Activated CD4-positive, alpha-beta memory T cell treated with anti-CD3 and anti-CD28 coated beads, Interleukin-2, amount 10 ng/mL, durations not matched to agents 7 days and 5 days (primary cell): ENCODE measurements around the gene MBIP. TPM values are rescaled to one million over a fixed set of nuclear protein-coding genes. Genes with fewer than 3 reads are reported as not detected.
"Not testable (repeated sequence)": the region's sequence is repeated elsewhere in the genome, so short reads cannot be mapped to it uniquely, and the experiment has no call there.

Source experiments
- CTCF ChIA-PET: fragments of 350-600 bp; sonication (Branson Sonifier 250); formaldehyde crosslinking; loops from one replicate; lab custom pipeline; 2021; ENCODE audit warnings: antibody characterized with exemption, inconsistent platforms; lab: Charles Lee
- POLR2A ChIA-PET: fragments of 350-600 bp; sonication (Branson Sonifier 250); formaldehyde crosslinking; loops from one replicate; lab custom pipeline; 2021; ENCODE audit warnings: antibody characterized with exemption; lab: Charles Lee
- DNase-seq: peaks from one replicate; pipeline ENCODE4 v3.0.0-alpha.2; 2020
- H3K27ac Mint-ChIP-seq: one replicate; pipeline ENCODE4 v1.8.0; 2021; ENCODE audit warnings: mild to moderate bottlenecking, mixed read lengths
- H3K27me3 Mint-ChIP-seq: one replicate; pipeline ENCODE4 v1.8.0; 2021; ENCODE audit warnings: mixed read lengths
- H3K36me3 Mint-ChIP-seq: one replicate; pipeline ENCODE4 v1.8.0; 2021; ENCODE audit warnings: low read depth, mixed read lengths
- H3K4me1 Mint-ChIP-seq: one replicate; pipeline ENCODE4 v1.8.0; 2021; ENCODE audit warnings: mixed read lengths
- H3K4me3 Mint-ChIP-seq: one replicate; pipeline ENCODE4 v1.8.0; 2021; ENCODE audit warnings: mild to moderate bottlenecking, mixed read lengths
- H3K9me3 Mint-ChIP-seq: one replicate; pipeline ENCODE4 v1.8.0; 2021; ENCODE audit warnings: mixed read lengths
- total RNA-seq, 2 experiments: library from RNA; stranded (reverse); gene quantifications; one replicate each; pipeline ENCODE4 v1.2.3, GENCODE V29; 2021

The MBIP gene
- total RNA-seq, 2 experiments from 2014 or later = 20.2 to 24.6 TPM

GRCh38 chr14:36327573-36327972 is 7.1 kb upstream of the MBIP start:
- H3K36me3 Mint-ChIP-seq, H3K4me3 Mint-ChIP-seq, H3K27ac Mint-ChIP-seq, H3K9me3 Mint-ChIP-seq, POLR2A ChIA-PET, H3K4me1 Mint-ChIP-seq, DNase-seq: not testable (repeated sequence)
- peaks cover 36% of the 10 kb centered on the region for H3K27me3 Mint-ChIP-seq
- CTCF ChIA-PET = interaction anchor here (1.1 kb wide), 1 partner anchor 12 kb away, joined by 3 read pairs; no protein-coding TSS in a partner anchor

GRCh38 chr14:36325853-36326252 is 5.4 kb upstream of the MBIP start:
- ChIA-PET CTCF (no interaction called here), POLR2A (no interaction called here)
- no peak overlapping the region for H3K27ac Mint-ChIP-seq
- no peaks in the 10 kb centered on the region for H3K36me3 Mint-ChIP-seq
- no peak overlapping the region for H3K4me3 Mint-ChIP-seq
- H3K27me3 Mint-ChIP-seq = peaks cover 36% of the 10 kb centered on the region
- DNase-seq = no peak
- H3K4me1 Mint-ChIP-seq = peaks cover 2% of the 10 kb centered on the region
- H3K9me3 Mint-ChIP-seq = no peaks in the 10 kb centered on the region

- POLR2A ChIA-PET = no interaction called here
- Mint-ChIP-seq H3K36me3 (peaks cover 4% of the 10 kb centered on the region), H3K27me3 (peaks cover 37% of the 10 kb centered on the region), H3K4me3 (no peak overlapping the region), H3K9me3 (peaks cover 2% of the 10 kb centered on the region), H3K27ac (no peak overlapping the region), H3K4me1 (peaks cover 7% of the 10 kb centered on the region)
- DNase-seq = no peak
- CTCF ChIA-PET = no interaction called here
Measured at GRCh38 chr14:36324897-36325296, 4.5 kb upstream of the MBIP start.

- CTCF ChIA-PET = interaction anchor here (1.0 to 1.5 kb wide), 3 partner anchors 16 to 250 kb away, joined by 3 to 4 read pairs (median 3); no protein-coding TSS in a partner anchor
Measured at GRCh38 chr14:36320897-36321381, 502 bp upstream of the MBIP start.

GRCh38 chr14:36319899-36320199 is 588 bp downstream of the MBIP start:
- Mint-ChIP-seq H3K36me3 (peaks cover 4% of the 10 kb centered on the region), H3K4me3 (peak overlapping the region; percentile 90), H3K9me3 (peaks cover 2% of the 10 kb centered on the region), H3K27me3 (peaks cover 18% of the 10 kb centered on the region), H3K4me1 (peaks cover 36% of the 10 kb centered on the region), H3K27ac (peak overlapping the region; percentile 87)
- DNase-seq = no peak
- ChIA-PET CTCF (no interaction called here), POLR2A (interaction anchor here (0.8 to 1.7 kb wide), 6 partner anchors 10 to 512 kb away, joined by 3 to 6 read pairs (median 4); no protein-coding TSS in a partner anchor)

More at GRCh38 chr14:36320897-36321381, 502 bp upstream of the MBIP start:
- Mint-ChIP-seq H3K9me3 (peaks cover 2% of the 10 kb centered on the region), H3K27me3 (peaks cover 20% of the 10 kb centered on the region), H3K36me3 (peaks cover 4% of the 10 kb centered on the region), H3K4me1 (peaks cover 30% of the 10 kb centered on the region), H3K4me3 (peak overlapping the region; percentile 90), H3K27ac (peak overlapping the region; percentile 87)
- POLR2A ChIA-PET = interaction anchor here (1.2 to 1.7 kb wide), 5 partner anchors 11 to 494 kb away, joined by 3 to 6 read pairs (median 4); no protein-coding TSS in a partner anchor
- DNase-seq = no peak

- Mint-ChIP-seq H3K4me3 (no peak overlapping the region), H3K27me3 (peaks cover 9% of the 10 kb centered on the region), H3K4me1 (peaks cover 36% of the 10 kb centered on the region), H3K27ac (no peak overlapping the region), H3K36me3 (peaks cover 15% of the 10 kb centered on the region), H3K9me3 (peaks cover 2% of the 10 kb centered on the region)
- no peak for DNase-seq
- POLR2A ChIA-PET = no interaction called here
- CTCF ChIA-PET = no interaction called here
Measured at GRCh38 chr14:36317650-36318049, 2.8 kb downstream of the MBIP start.

- Mint-ChIP-seq H3K4me3 (no peak overlapping the region), H3K9me3 (peaks cover 2% of the 10 kb centered on the region), H3K36me3 (peaks cover 18% of the 10 kb centered on the region), H3K27me3 (peaks cover 3% of the 10 kb centered on the region), H3K4me1 (peaks cover 36% of the 10 kb centered on the region), H3K27ac (no peak overlapping the region)
- ChIA-PET POLR2A (no interaction called here), CTCF (no interaction called here)
- no peak for DNase-seq
Measured at GRCh38 chr14:36316131-36316530, 4.3 kb downstream of the MBIP start.

GRCh38 chr14:36315159-36315853 is 5.1 kb downstream of the MBIP start:
- no peak overlapping the region for H3K27ac Mint-ChIP-seq
- no peak for DNase-seq

GRCh38 chr14:36313898-36314297 is 6.5 kb downstream of the MBIP start:
- H3K27me3 Mint-ChIP-seq = no peaks in the 10 kb centered on the region
- ChIA-PET CTCF (no interaction called here), POLR2A (no interaction called here)
- H3K4me1 Mint-ChIP-seq = peaks cover 23% of the 10 kb centered on the region
- H3K27ac Mint-ChIP-seq = no peak overlapping the region
- H3K4me3 Mint-ChIP-seq = no peak overlapping the region
- peaks cover 32% of the 10 kb centered on the region for H3K36me3 Mint-ChIP-seq
- DNase-seq = no peak
- no peaks in the 10 kb centered on the region for H3K9me3 Mint-ChIP-seq

More at GRCh38 chr14:36315159-36315853, 5.1 kb downstream of the MBIP start:
- ChIA-PET POLR2A (no interaction called here), CTCF (interaction anchor here (0.8 kb wide), 1 partner anchor 12 kb away, joined by 3 read pairs; no protein-coding TSS in a partner anchor)
- H3K4me3 Mint-ChIP-seq = no peak overlapping the region
- H3K9me3 Mint-ChIP-seq = no peaks in the 10 kb centered on the region
- H3K4me1 Mint-ChIP-seq = peaks cover 30% of the 10 kb centered on the region
- no peaks in the 10 kb centered on the region for H3K27me3 Mint-ChIP-seq
- H3K36me3 Mint-ChIP-seq = peaks cover 21% of the 10 kb centered on the region

- H3K27ac Mint-ChIP-seq = no peak overlapping the region
- H3K9me3 Mint-ChIP-seq = no peaks in the 10 kb centered on the region
- CTCF ChIA-PET = no interaction called here
- H3K4me3 Mint-ChIP-seq = no peak overlapping the region
- H3K4me1 Mint-ChIP-seq = peaks cover 20% of the 10 kb centered on the region
- POLR2A ChIA-PET = no interaction called here
- H3K36me3 Mint-ChIP-seq = peaks cover 39% of the 10 kb centered on the region
- no peaks in the 10 kb centered on the region for H3K27me3 Mint-ChIP-seq
- DNase-seq = no peak
Measured at GRCh38 chr14:36313206-36313605, 7.2 kb downstream of the MBIP start.

GRCh38 chr14:36306836-36307235 is 13.6 kb downstream of the MBIP start:
- no peaks in the 10 kb centered on the region for H3K9me3 Mint-ChIP-seq
- no peak overlapping the region for H3K4me3 Mint-ChIP-seq
- POLR2A ChIA-PET = no interaction called here

GRCh38 chr14:36304895-36305294 is 15.5 kb downstream of the MBIP start:
- POLR2A ChIA-PET = interaction anchor here (1.2 kb wide), 1 partner anchor 15 kb away, joined by 4 read pairs; the partner anchor contains the start of gene MBIP
- H3K27ac Mint-ChIP-seq = no peak overlapping the region
- no peak for DNase-seq
- CTCF ChIA-PET = no interaction called here
- no peak overlapping the region for H3K4me3 Mint-ChIP-seq
- H3K27me3 Mint-ChIP-seq = no peaks in the 10 kb centered on the region
- no peaks in the 10 kb centered on the region for H3K4me1 Mint-ChIP-seq
- no peaks in the 10 kb centered on the region for H3K9me3 Mint-ChIP-seq
- peaks cover 51% of the 10 kb centered on the region for H3K36me3 Mint-ChIP-seq

More at GRCh38 chr14:36306836-36307235, 13.6 kb downstream of the MBIP start:
- DNase-seq = no peak
- CTCF ChIA-PET = no interaction called here
- Mint-ChIP-seq H3K27me3 (no peaks in the 10 kb centered on the region), H3K27ac (no peak overlapping the region), H3K4me1 (no peaks in the 10 kb centered on the region), H3K36me3 (peaks cover 59% of the 10 kb centered on the region)

GRCh38 chr14:36303960-36304359 is 16.5 kb downstream of the MBIP start:
- H3K4me1 Mint-ChIP-seq = no peaks in the 10 kb centered on the region
- no peak overlapping the region for H3K27ac Mint-ChIP-seq
- POLR2A ChIA-PET = interaction anchor here (1.2 kb wide), 1 partner anchor 16 kb away, joined by 4 read pairs; the partner anchor contains the start of gene MBIP
- CTCF ChIA-PET = no interaction called here
- H3K4me3 Mint-ChIP-seq = no peak overlapping the region
- H3K36me3 Mint-ChIP-seq = peaks cover 49% of the 10 kb centered on the region
- DNase-seq = no peak
- no peaks in the 10 kb centered on the region for H3K9me3 Mint-ChIP-seq
- H3K27me3 Mint-ChIP-seq = no peaks in the 10 kb centered on the region
